PC-9 (cell line): Measurements from ENCODE around the gene B4GALT7. TPM values are rescaled to one million over a fixed set of nuclear protein-coding genes. Genes with fewer than 3 reads are reported as not detected.

Source experiments
- BruUV-seq: library from RNA; stranded (reverse); fragments of 400-500 nt; replicated peaks from 2 replicates; lab custom pipeline; 2021; lab: Mats Ljungman, UMichigan
- CTCF ChIA-PET: fragments of 300-600 bp; sonication (Branson Sonifier 250); formaldehyde crosslinking; loops from one replicate; lab custom pipeline; 2022; ENCODE audit warnings: antibody characterized with exemption; lab: Charles Lee
- POLR2A ChIA-PET: fragments of 300-600 bp; sonication (Branson Sonifier 250); formaldehyde crosslinking; loops from one replicate; lab custom pipeline; 2022; ENCODE audit warnings: antibody characterized with exemption; ENCODE audit not compliant: unreplicated experiment; lab: Charles Lee
- DNase-seq, 2 experiments: peaks; one replicate each; pipeline versions ENCODE4 v3.0.0 to v3.0.0-alpha.2; 2015 to 2022; ENCODE audit warnings: mixed read lengths in 1 of 2
- H2AFZ ChIP-seq: fragments of 200-600 bp; sonication (generic); 2 replicates; pipeline ENCODE4 v1.8.1; 2017; ENCODE audit warnings: antibody characterized with exemption
- H3F3A ChIP-seq: fragments of 200-600 bp; sonication (generic); 2 replicates; pipeline ENCODE4 v1.8.1; 2017; ENCODE audit warnings: antibody characterized with exemption, mild to moderate bottlenecking, low read depth; ENCODE audit not compliant: insufficient read depth
- H3K27ac ChIP-seq: fragments of 200-600 bp; sonication (generic); 2 replicates; pipeline ENCODE4 v1.6.1; 2016; ENCODE audit warnings: mixed run types
- H3K27me3 ChIP-seq: fragments of 200-600 bp; sonication (generic); 2 replicates; pipeline ENCODE4 v1.6.1; 2016; ENCODE audit warnings: low read depth, mixed run types; ENCODE audit not compliant: insufficient read depth
- H3K36me3 ChIP-seq: fragments of 200-600 bp; sonication (generic); 2 replicates; pipeline ENCODE4 v1.6.1; 2016; ENCODE audit warnings: low read depth, mixed run types
- H3K4me1 ChIP-seq: fragments of 200-600 bp; sonication (generic); replicated peaks from 2 replicates; pipeline ENCODE4 v1.6.1; 2016; ENCODE audit warnings: mixed run types; ENCODE audit not compliant: insufficient read depth
- H3K4me2 ChIP-seq: fragments of 200-600 bp; sonication (generic); 2 replicates; pipeline ENCODE4 v1.6.1; 2017; ENCODE audit warnings: mixed run types
- H3K4me3 ChIP-seq: fragments of 200-600 bp; sonication (generic); 2 replicates; pipeline ENCODE4 v1.6.1; 2016; ENCODE audit warnings: mixed run types
- H3K79me2 ChIP-seq: fragments of 200-600 bp; sonication (generic); 2 replicates; pipeline ENCODE4 v1.6.1; 2017; ENCODE audit warnings: low read depth, mixed run types
- H3K9me2 ChIP-seq: fragments of 200-600 bp; sonication (generic); 2 replicates; pipeline ENCODE4 v1.8.1; 2017; ENCODE audit warnings: mild to moderate bottlenecking; ENCODE audit not compliant: insufficient read depth
- H3K9me3 ChIP-seq: fragments of 200-600 bp; sonication (generic); 2 replicates; pipeline ENCODE4 v1.8.1; 2016; ENCODE audit warnings: low read depth; ENCODE audit not compliant: insufficient read depth
- H4K20me1 ChIP-seq: fragments of 200-600 bp; sonication (generic); 2 replicates; pipeline ENCODE4 v1.8.1; 2017; ENCODE audit not compliant: insufficient read depth
- EZH2 ChIP-seq: fragments of 200-600 bp; sonication (generic); IDR thresholded peaks from 2 replicates; pipeline ENCODE4 v1.8.0; 2017; ENCODE audit warnings: antibody characterized with exemption, low read depth
- intact Hi-C: fragments of 100-400 bp; cut with micrococcal nuclease; formaldehyde crosslinking; loops from one replicate; pipeline ENCODE4 v1.10.0; 2022; ENCODE audit not compliant: unreplicated experiment
- total RNA-seq: library from RNA; stranded (reverse); gene quantifications from 2 replicates; pipeline ENCODE4 v1.2.3, GENCODE V29; 2021
- TF ChIP-seq, protein P1 (sequence below): fragments of 200-600 bp; sonication (generic); conservative IDR thresholded peaks from 2 replicates; pipeline ENCODE4 v1.6.1; 2017; ENCODE audit warnings: mixed run types, antibody characterized with exemption, mild to moderate bottlenecking, moderate library complexity

The B4GALT7 gene
- total RNA-seq, 1 experiment from 2014 or later = 27.9 TPM

DNA sequence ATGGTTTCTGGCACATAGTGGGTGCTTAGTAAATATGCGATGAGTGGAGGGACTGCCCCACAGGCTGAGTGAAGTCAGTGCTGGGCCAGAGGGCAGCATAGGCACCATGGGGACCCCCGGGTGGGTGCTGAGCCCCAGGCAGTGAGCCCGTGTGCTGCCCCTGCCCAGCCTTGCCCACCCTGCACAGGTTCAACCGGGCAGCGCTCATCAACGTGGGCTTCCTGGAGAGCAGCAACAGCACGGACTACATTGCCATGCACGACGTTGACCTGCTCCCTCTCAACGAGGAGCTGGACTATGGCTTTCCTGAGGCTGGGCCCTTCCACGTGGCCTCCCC is 7.2 kb downstream of the B4GALT7 start:
- Histone ChIP-seq H3K27ac (no peak overlapping the region), H3K4me1 (no peaks in the 10 kb centered on the region), H3F3A (no peaks in the 10 kb centered on the region), H3K4me2 (no peak overlapping the region), H3K79me2 (no peaks in the 10 kb centered on the region), H3K9me2 (no peaks in the 10 kb centered on the region), H4K20me1 (no peaks in the 10 kb centered on the region), H2AFZ (no peak overlapping the region), H3K9me3 (no peaks in the 10 kb centered on the region), H3K27me3 (no peaks in the 10 kb centered on the region), H3K4me3 (no peak overlapping the region), H3K36me3 (no peaks in the 10 kb centered on the region)
- intact Hi-C loops = loop anchor here (10.0 kb wide), 2 partner anchors 458 to 558 kb away; no protein-coding TSS in a partner anchor
- no peak for TF ChIP-seq EZH2
- TF ChIP-seq, protein P1, sequence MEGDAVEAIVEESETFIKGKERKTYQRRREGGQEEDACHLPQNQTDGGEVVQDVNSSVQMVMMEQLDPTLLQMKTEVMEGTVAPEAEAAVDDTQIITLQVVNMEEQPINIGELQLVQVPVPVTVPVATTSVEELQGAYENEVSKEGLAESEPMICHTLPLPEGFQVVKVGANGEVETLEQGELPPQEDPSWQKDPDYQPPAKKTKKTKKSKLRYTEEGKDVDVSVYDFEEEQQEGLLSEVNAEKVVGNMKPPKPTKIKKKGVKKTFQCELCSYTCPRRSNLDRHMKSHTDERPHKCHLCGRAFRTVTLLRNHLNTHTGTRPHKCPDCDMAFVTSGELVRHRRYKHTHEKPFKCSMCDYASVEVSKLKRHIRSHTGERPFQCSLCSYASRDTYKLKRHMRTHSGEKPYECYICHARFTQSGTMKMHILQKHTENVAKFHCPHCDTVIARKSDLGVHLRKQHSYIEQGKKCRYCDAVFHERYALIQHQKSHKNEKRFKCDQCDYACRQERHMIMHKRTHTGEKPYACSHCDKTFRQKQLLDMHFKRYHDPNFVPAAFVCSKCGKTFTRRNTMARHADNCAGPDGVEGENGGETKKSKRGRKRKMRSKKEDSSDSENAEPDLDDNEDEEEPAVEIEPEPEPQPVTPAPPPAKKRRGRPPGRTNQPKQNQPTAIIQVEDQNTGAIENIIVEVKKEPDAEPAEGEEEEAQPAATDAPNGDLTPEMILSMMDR = no peak
- DNase-seq = no peak
- ChIA-PET POLR2A (no interaction called here), CTCF (no interaction called here)
- BruUV-seq = no TSS peak

DNA sequence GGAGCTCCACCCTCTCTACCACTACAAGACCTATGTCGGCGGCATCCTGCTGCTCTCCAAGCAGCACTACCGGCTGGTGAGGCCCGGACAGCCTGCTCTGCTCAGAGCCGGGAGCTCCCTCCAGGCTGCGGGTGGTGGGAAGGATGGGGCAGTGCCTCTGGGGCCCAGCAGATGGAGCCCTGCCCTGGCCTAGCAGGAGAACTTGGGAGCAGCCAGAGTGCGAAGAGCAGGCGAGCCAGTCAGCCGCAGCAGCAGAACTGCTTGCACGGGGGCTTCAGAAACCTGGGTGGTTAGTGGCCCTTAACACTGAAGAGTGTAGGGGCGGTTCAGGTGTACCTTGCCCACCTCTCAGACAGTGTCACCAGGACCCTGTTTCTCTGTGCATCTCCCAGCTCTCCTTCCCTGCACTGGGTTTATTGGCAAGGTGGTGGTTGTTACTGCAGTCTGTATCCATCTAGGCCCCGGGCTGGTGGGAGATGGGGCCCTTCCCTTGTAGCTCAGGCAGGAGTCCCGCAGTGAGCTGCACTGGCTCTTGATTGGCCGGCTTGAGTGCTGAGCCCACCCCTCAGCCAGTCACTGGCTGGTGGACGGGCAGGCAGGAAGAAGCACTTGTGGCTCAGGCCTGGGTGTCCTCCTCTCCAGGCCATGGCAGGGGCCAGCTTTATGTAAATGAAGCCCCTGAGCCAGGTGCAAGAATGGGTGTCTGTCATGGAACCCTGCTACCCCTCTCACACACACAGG is 7.7 kb downstream of the B4GALT7 start:
- Histone ChIP-seq H2AFZ (no peak overlapping the region), H3K9me3 (no peaks in the 10 kb centered on the region), H4K20me1 (no peaks in the 10 kb centered on the region), H3K36me3 (no peaks in the 10 kb centered on the region), H3F3A (no peaks in the 10 kb centered on the region), H3K4me3 (no peak overlapping the region), H3K27me3 (no peaks in the 10 kb centered on the region), H3K9me2 (no peaks in the 10 kb centered on the region), H3K4me2 (no peak overlapping the region), H3K79me2 (no peaks in the 10 kb centered on the region), H3K4me1 (no peaks in the 10 kb centered on the region), H3K27ac (no peak overlapping the region)
- ChIA-PET POLR2A (no interaction called here), CTCF (no interaction called here)
- BruUV-seq = no TSS peak
- intact Hi-C loops = loop anchor here (10.0 kb wide), 2 partner anchors 457 to 557 kb away; no protein-coding TSS in a partner anchor
- DNase-seq = peak in 1 of 2 experiments; percentile 59
- TF ChIP-seq, protein P1 = peak; percentile 79
- no peak for TF ChIP-seq EZH2

DNA sequence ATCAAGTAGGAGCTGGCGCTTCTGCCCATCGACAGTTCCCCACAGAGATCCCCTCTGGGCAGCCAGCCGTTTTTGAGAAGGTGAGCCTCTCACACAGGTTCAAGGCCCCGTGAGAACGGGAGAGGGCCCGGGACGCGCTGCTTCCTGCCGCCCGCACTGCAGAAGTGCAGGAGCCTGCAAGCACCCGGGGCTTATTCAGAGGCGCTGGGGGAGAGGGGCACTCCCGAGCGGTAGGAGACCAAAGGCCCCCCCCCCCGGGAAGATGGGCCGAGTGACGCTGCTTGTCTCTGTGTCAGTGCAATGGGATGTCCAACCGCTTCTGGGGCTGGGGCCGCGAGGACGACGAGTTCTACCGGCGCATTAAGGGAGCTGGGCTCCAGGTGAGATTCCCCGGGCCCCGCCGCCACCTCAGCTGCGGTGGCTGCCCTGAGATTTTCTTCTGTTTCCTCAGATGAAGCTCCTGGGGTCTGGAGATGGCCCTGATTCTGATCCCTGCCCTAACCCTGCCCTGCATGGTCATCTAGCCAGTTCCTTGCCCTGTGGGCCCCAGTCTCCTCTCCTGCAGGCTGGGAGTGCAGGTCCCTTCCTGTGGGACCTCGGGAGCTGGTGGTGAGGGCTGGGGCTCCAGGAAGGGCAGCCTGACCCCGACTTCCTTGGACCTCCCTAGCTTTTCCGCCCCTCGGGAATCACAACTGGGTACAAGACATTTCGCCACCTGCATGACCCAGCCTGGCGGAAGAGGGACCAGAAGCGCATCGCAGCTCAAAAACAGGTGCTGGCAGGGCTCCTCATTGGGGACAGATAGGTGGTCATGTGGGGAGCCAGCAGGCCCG is 8.5 kb downstream of the B4GALT7 start:
- Histone ChIP-seq H3K79me2 (no peaks in the 10 kb centered on the region), H3K27me3 (no peaks in the 10 kb centered on the region; the same call in 1 of the 2 replicates), H3K9me3 (no peaks in the 10 kb centered on the region), H3K27ac (no peak overlapping the region), H3K36me3 (no peaks in the 10 kb centered on the region), H3K9me2 (no peaks in the 10 kb centered on the region), H3K4me1 (no peaks in the 10 kb centered on the region), H4K20me1 (no peaks in the 10 kb centered on the region), H3F3A (no peaks in the 10 kb centered on the region), H3K4me3 (no peak overlapping the region), H2AFZ (no peak overlapping the region), H3K4me2 (no peak overlapping the region)
- no peak for DNase-seq
- intact Hi-C loops = loop anchor here (10.0 kb wide), 2 partner anchors 456 to 556 kb away; no protein-coding TSS in a partner anchor
- TF ChIP-seq EZH2 = no peak
- TF ChIP-seq, protein P1 = no peak
- ChIA-PET POLR2A (no interaction called here), CTCF (no interaction called here)
- no TSS peak for BruUV-seq
